ENCODE data around the gene MYO7A. TPM values are rescaled to one million over a fixed set of nuclear protein-coding genes. Genes with fewer than 3 reads are reported as not detected.

MYO7A gene
- total and polyA plus RNA-seq, 2 donors (not counting 1 experiment from before 2014, with no cell fraction given): 0.03 to 0.07 TPM

GRCh38 chr11:77130763-77131513, 2.9 kb downstream of the MYO7A start:
- H3K27ac Mint-ChIP-seq: no peak overlapping the region
- ChIA-PET CTCF (no interaction called here), POLR2A (no interaction called here)
- intact Hi-C loops (cut with micrococcal nuclease): no loop called here
- peaks cover 21% of the 10 kb centered on the region for H3K4me1 Mint-ChIP-seq
- no peaks in the 10 kb centered on the region for H4K20me1 ChIP-seq (ENCODE audit: control insufficient read depth, insufficient read depth, low read length, poor library complexity, severe bottlenecking)
- peaks cover 0 to 10% (median 0%) of the 10 kb centered on the region in 4 experiments for H3K27me3 ChIP-seq (replicated peaks in 1 of 4; ENCODE audit: control extremely low read depth in 1 of 4, control insufficient read depth in 3 of 4, insufficient read depth in 4 of 4, low read length in 3 of 4)
- TF ChIP-seq EZH2 (IDR thresholded peaks at IDR 0.05; ENCODE audit: borderline replicate concordance, insufficient read depth, low read depth, low read length, poor library complexity, severe bottlenecking) (no peak), CTCF (IDR thresholded peaks at IDR 0.05) (no peak)
- H3K9ac ChIP-seq (ENCODE audit: low read length): no peak overlapping the region
- no peak overlapping the region for H3K27ac ChIP-seq (ENCODE audit: low read length in 2 of 2)
- H3K4me3 ChIP-seq (ENCODE audit: control extremely low read depth in 1 of 5, extremely low read depth in 1 of 5, insufficient read depth in 1 of 5, low read depth in 2 of 5, low read length in 4 of 5): no peak overlapping the region
- DNase-seq (no peak), ATAC-seq (ENCODE audit: low read depth) (no peak)
- H3K36me3 ChIP-seq (replicated peaks in 1 of 2; ENCODE audit: control extremely low read depth in 1 of 2, control insufficient read depth in 1 of 2, extremely low read depth in 1 of 2, insufficient read depth in 2 of 2, low read length in 1 of 2): no peaks in the 10 kb centered on the region
- H3K4me3 Mint-ChIP-seq: no peak overlapping the region
- H3K79me2 ChIP-seq (ENCODE audit: control insufficient read depth, insufficient read depth, low read length): no peaks in the 10 kb centered on the region
- H3K4me2 ChIP-seq (replicated peaks; ENCODE audit: low read depth, low read length, poor library complexity, severe bottlenecking): no peak overlapping the region
- 92% methylated on average over 9 of the region's 9 CpGs for WGBS (ENCODE audit: insufficient coverage)
- no peak overlapping the region for H2AFZ ChIP-seq (ENCODE audit: insufficient read depth, low read depth, low read length, poor library complexity, severe bottlenecking)
- peaks cover 8% of the 10 kb centered on the region for H3K27me3 Mint-ChIP-seq
- H3K9me3 Mint-ChIP-seq (ENCODE audit: insufficient read depth): peaks cover 6% of the 10 kb centered on the region
- H3K4me1 ChIP-seq (ENCODE audit: control insufficient read depth in 2 of 2, insufficient read depth in 2 of 2, low read length in 2 of 2): peaks cover 15 to 20% of the 10 kb centered on the region in 2 donors
- peaks cover 0 to 7% (median 0%) of the 10 kb centered on the region in 3 donors for H3K9me3 ChIP-seq (ENCODE audit: control extremely low read depth in 1 of 3, control insufficient read depth in 2 of 3, insufficient read depth in 1 of 3, low read length in 2 of 3)

DNA sequence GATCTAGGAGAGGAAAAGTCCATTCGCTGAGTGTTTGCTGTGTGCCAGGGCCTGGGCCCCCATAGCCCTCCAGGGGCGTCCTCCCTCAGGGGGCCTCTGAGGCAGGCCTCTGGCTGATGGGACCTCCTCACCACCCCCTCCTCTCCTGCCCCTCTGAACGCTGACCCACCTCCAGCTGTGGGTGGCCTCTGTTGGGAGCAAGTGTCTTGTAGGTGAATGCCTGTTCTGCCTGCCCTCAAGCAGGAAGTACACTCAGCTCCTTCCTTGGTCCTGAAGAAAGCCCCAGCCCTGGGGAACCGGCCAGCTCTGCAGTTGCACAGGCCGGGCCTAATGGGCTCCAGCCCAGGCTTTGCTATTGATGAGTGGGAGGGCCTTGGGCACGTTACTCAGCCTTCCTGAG, 3.5 kb downstream of the MYO7A start:
- TF ChIP-seq EZH2 (IDR thresholded peaks at IDR 0.05; ENCODE audit: borderline replicate concordance, insufficient read depth, low read depth, low read length, poor library complexity, severe bottlenecking) (no peak), CTCF (IDR thresholded peaks at IDR 0.05) (no peak)
- Mint-ChIP-seq H3K4me3 (no peak overlapping the region), H3K27ac (no peak overlapping the region), H3K27me3 (peaks cover 7% of the 10 kb centered on the region), H3K9me3 (ENCODE audit: insufficient read depth) (peaks cover 6% of the 10 kb centered on the region), H3K4me1 (peaks cover 16% of the 10 kb centered on the region)
- intact Hi-C loops (cut with micrococcal nuclease): no loop called here
- H3K79me2 ChIP-seq (ENCODE audit: control insufficient read depth, insufficient read depth, low read length): no peaks in the 10 kb centered on the region
- 79% methylated on average over 4 of the region's 6 CpGs for WGBS (ENCODE audit: insufficient coverage)
- H3K27ac ChIP-seq (ENCODE audit: low read length in 2 of 2): no peak overlapping the region
- no peak overlapping the region for H3K9ac ChIP-seq (ENCODE audit: low read length)
- no peak overlapping the region for H3K4me2 ChIP-seq (replicated peaks; ENCODE audit: low read depth, low read length, poor library complexity, severe bottlenecking)
- H3K9me3 ChIP-seq (ENCODE audit: control extremely low read depth in 1 of 3, control insufficient read depth in 2 of 3, insufficient read depth in 1 of 3, low read length in 2 of 3): peaks cover 0 to 7% (median 0%) of the 10 kb centered on the region in 3 donors
- H3K36me3 ChIP-seq (replicated peaks in 1 of 2; ENCODE audit: control extremely low read depth in 1 of 2, control insufficient read depth in 1 of 2, extremely low read depth in 1 of 2, insufficient read depth in 2 of 2, low read length in 1 of 2): no peaks in the 10 kb centered on the region
- peaks cover 15 to 20% of the 10 kb centered on the region in 2 donors for H3K4me1 ChIP-seq (ENCODE audit: control insufficient read depth in 2 of 2, insufficient read depth in 2 of 2, low read length in 2 of 2)
- H3K4me3 ChIP-seq (ENCODE audit: control extremely low read depth in 1 of 5, extremely low read depth in 1 of 5, insufficient read depth in 1 of 5, low read depth in 2 of 5, low read length in 4 of 5): no peak overlapping the region
- peaks cover 0 to 10% (median 0%) of the 10 kb centered on the region in 4 experiments for H3K27me3 ChIP-seq (replicated peaks in 1 of 4; ENCODE audit: control extremely low read depth in 1 of 4, control insufficient read depth in 3 of 4, insufficient read depth in 4 of 4, low read length in 3 of 4)
- H2AFZ ChIP-seq (ENCODE audit: insufficient read depth, low read depth, low read length, poor library complexity, severe bottlenecking): no peak overlapping the region
- ChIA-PET CTCF (no interaction called here), POLR2A (no interaction called here)
- H4K20me1 ChIP-seq (ENCODE audit: control insufficient read depth, insufficient read depth, low read length, poor library complexity, severe bottlenecking): no peaks in the 10 kb centered on the region
- ATAC-seq (ENCODE audit: low read depth) (no peak), DNase-seq (no peak)
